GM19397 (cell line): Measurements from ENCODE around the gene SPON2.
"Not testable (repeated sequence)": the region's sequence is repeated elsewhere in the genome, so short reads cannot be mapped to it uniquely, and the experiment has no call there.

Experiments
- ATAC-seq: cut with Tn5 transposase; IDR thresholded peaks from one replicate; pipeline ENCODE4 v1.9.1; 2021; ENCODE audit warnings: mild to moderate bottlenecking, moderate library complexity; ENCODE audit not compliant: unreplicated experiment

Gene SPON2

GRCh38 chr4:1152290-1152689 lies 20.1 kb downstream of the SPON2 start:
- no peak for ATAC-seq

GRCh38 chr4:1151541-1151940 lies 20.8 kb downstream of the SPON2 start:
- no peak for ATAC-seq

GRCh38 chr4:1150875-1151274 lies 21.5 kb downstream of the SPON2 start:
- ATAC-seq: no peak

GRCh38 chr4:1139860-1140259 lies 32.5 kb downstream of the SPON2 start:
- no peak for ATAC-seq

- ATAC-seq: no peak
Observed at GRCh38 chr4:1137850-1138249, 34.5 kb downstream of the SPON2 start.

- ATAC-seq: no peak
Observed at GRCh38 chr4:1137063-1137776, 35.2 kb downstream of the SPON2 start.

GRCh38 chr4:1136048-1136447 lies 36.3 kb downstream of the SPON2 start:
- no peak for ATAC-seq

GRCh38 chr4:1133033-1133432 lies 39.4 kb downstream of the SPON2 start:
- no peak for ATAC-seq

- peak; percentile 79 for ATAC-seq
Observed at GRCh38 chr4:1130316-1131186, 41.8 kb downstream of the SPON2 start.

GRCh38 chr4:1126506-1126905 lies 45.9 kb downstream of the SPON2 start:
- ATAC-seq: no peak

- ATAC-seq: not testable (repeated sequence)
Observed at GRCh38 chr4:1125466-1125865, 46.9 kb downstream of the SPON2 start.

GRCh38 chr4:1124818-1125217 lies 47.6 kb downstream of the SPON2 start:
- no peak for ATAC-seq

- no peak for ATAC-seq
Observed at GRCh38 chr4:1122505-1122904, 49.9 kb downstream of the SPON2 start.
